ENCODE data around the gene ABCA9. TPM values are rescaled to one million over a fixed set of nuclear protein-coding genes. Genes with fewer than 3 reads are reported as not detected.

ABCA9 gene
- total RNA-seq: 44.6 and 49.3 TPM in 2 replicates

GRCh38 chr17:69060822-69061221, at the start of gene ABCA9:
Gene ABCA9, minus strand, starts transcription at chr17:69060927. Its CDS starts 9,801 bp downstream, at chr17:69051126.

GRCh38 chr17:68955181-68955841, 105.4 kb downstream of the ABCA9 start, which contains the start of gene ABCA8:
Gene ABCA8, minus strand, starts transcription at chr17:68955392. Its CDS starts 13,358 bp downstream, at chr17:68942034.

Other genes starting within 250 kb of the ABCA9 start
- 58.2 and 93.0 TPM in 2 replicates for gene ABCA8, start 105.5 kb downstream of the ABCA9 start, total RNA-seq
- gene ABCA6, start 81.0 kb upstream of the ABCA9 start, total RNA-seq: 53.5 and 73.7 TPM in 2 replicates
- gene ABCA10, start 167.9 kb upstream of the ABCA9 start, total RNA-seq: 0.32 TPM in 1 of 2 replicates, not detected in the other

All from cardiac atrium fibroblast (primary cell).